Measurements from ENCODE around the gene IMMP2L.

DNA sequence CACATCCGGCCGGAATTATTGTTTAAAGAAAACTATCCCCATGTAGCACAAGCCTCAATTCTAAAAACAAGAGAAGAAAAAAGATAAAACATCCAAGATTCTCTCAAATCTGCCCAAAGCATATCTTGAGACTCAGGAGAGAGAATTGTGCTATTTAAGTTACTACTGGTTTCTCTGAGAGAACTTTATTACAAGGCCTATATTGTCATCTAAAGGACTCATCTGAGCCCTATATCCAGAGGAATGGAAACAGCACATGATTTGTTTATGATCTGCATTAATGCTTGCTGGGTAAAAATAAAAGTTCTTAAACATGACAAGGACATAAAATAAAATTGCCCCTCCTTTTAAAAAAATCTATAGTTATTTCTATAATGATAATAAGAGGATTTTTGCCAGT lies 446.3 kb downstream of the IMMP2L start:
- TF ChIP-seq, protein P1, sequence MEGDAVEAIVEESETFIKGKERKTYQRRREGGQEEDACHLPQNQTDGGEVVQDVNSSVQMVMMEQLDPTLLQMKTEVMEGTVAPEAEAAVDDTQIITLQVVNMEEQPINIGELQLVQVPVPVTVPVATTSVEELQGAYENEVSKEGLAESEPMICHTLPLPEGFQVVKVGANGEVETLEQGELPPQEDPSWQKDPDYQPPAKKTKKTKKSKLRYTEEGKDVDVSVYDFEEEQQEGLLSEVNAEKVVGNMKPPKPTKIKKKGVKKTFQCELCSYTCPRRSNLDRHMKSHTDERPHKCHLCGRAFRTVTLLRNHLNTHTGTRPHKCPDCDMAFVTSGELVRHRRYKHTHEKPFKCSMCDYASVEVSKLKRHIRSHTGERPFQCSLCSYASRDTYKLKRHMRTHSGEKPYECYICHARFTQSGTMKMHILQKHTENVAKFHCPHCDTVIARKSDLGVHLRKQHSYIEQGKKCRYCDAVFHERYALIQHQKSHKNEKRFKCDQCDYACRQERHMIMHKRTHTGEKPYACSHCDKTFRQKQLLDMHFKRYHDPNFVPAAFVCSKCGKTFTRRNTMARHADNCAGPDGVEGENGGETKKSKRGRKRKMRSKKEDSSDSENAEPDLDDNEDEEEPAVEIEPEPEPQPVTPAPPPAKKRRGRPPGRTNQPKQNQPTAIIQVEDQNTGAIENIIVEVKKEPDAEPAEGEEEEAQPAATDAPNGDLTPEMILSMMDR (IDR thresholded peaks at IDR 0.05): no peak
- no peak for TF ChIP-seq POLR2A (IDR thresholded peaks at IDR 0.05)

Data from thyroid gland (tissue), 4 donors.